Loucy (cell line): Measurements from ENCODE around the gene ISM2.

Experiments used
- H2AFZ ChIP-seq: fragments of 200-600 bp; sonication (generic); 2 replicates; pipeline ENCODE4 v1.6.0; 2016; ENCODE audit warnings: antibody characterized with exemption, mild to moderate bottlenecking, low read length, moderate library complexity
- H3F3A ChIP-seq: fragments of 200-600 bp; 2 replicates; pipeline ENCODE4 v1.6.0; 2016; ENCODE audit warnings: antibody characterized with exemption, low read depth, mild to moderate bottlenecking
- H3K27me3 ChIP-seq: fragments of 200-600 bp; sonication (generic); 2 replicates; pipeline ENCODE4 v1.6.1; 2014; ENCODE audit warnings: low read length, mild to moderate bottlenecking; ENCODE audit not compliant: insufficient read depth, poor library complexity, severe bottlenecking
- H3K36me3 ChIP-seq: fragments of 200-600 bp; sonication (generic); 2 replicates; pipeline ENCODE4 v1.6.1; 2016; ENCODE audit warnings: low read length; ENCODE audit not compliant: insufficient read depth
- H3K4me1 ChIP-seq: fragments of 200-600 bp; sonication (generic); 2 replicates; pipeline ENCODE4 v1.5.1; 2014; ENCODE audit warnings: low read length, mild to moderate bottlenecking; ENCODE audit not compliant: insufficient read depth, poor library complexity, severe bottlenecking
- H3K4me2 ChIP-seq: fragments of 200-600 bp; sonication (generic); 2 replicates; pipeline ENCODE4 v1.6.0; 2014; ENCODE audit warnings: antibody characterized with exemption, low read length, low read depth, mild to moderate bottlenecking; ENCODE audit not compliant: poor library complexity, severe bottlenecking
- H3K4me3 ChIP-seq: fragments of 200-600 bp; sonication (generic); 2 replicates; pipeline ENCODE4 v1.5.1; 2014; ENCODE audit warnings: low read length, mild to moderate bottlenecking, mixed read lengths; ENCODE audit not compliant: poor library complexity, severe bottlenecking
- H3K79me2 ChIP-seq: fragments of 200-600 bp; sonication (generic); 2 replicates; pipeline ENCODE4 v1.6.1; 2014; ENCODE audit warnings: low read length; ENCODE audit not compliant: insufficient read depth
- H3K9ac ChIP-seq: fragments of 200-600 bp; sonication (generic); 2 replicates; pipeline ENCODE4 v1.6.0; 2014; ENCODE audit warnings: mild to moderate bottlenecking, low read depth, low read length, moderate library complexity; ENCODE audit not compliant: poor library complexity, severe bottlenecking
- H3K9me2 ChIP-seq: fragments of 200-600 bp; sonication (generic); replicated peaks from 2 replicates; pipeline ENCODE4 v1.6.1; 2016; ENCODE audit warnings: low read depth, low read length, mixed read lengths
- H3K9me3 ChIP-seq: fragments of 200-600 bp; sonication (generic); 2 replicates; pipeline ENCODE4 v1.6.1; 2014; ENCODE audit warnings: mild to moderate bottlenecking, antibody characterized with exemption, low read length, low read depth; ENCODE audit not compliant: insufficient read depth
- H4K20me1 ChIP-seq: fragments of 200-600 bp; sonication (generic); 2 replicates; pipeline ENCODE4 v1.6.0; 2014; ENCODE audit warnings: antibody characterized with exemption, low read length, mild to moderate bottlenecking; ENCODE audit not compliant: insufficient read depth, poor library complexity, severe bottlenecking
- EZH2phosphoT487 ChIP-seq: fragments of 200-600 bp; IDR thresholded peaks from 2 replicates; pipeline ENCODE4 v1.6.1; 2018; ENCODE audit warnings: antibody characterized with exemption, mild to moderate bottlenecking, moderate library complexity, borderline replicate concordance
- TF ChIP-seq, protein P1 (sequence below): fragments of 200-600 bp; sonication (generic); conservative IDR thresholded peaks from 2 replicates; pipeline ENCODE4 v1.5.1; 2014; ENCODE audit warnings: mild to moderate bottlenecking, antibody characterized with exemption, low read length

ISM2 gene

DNA sequence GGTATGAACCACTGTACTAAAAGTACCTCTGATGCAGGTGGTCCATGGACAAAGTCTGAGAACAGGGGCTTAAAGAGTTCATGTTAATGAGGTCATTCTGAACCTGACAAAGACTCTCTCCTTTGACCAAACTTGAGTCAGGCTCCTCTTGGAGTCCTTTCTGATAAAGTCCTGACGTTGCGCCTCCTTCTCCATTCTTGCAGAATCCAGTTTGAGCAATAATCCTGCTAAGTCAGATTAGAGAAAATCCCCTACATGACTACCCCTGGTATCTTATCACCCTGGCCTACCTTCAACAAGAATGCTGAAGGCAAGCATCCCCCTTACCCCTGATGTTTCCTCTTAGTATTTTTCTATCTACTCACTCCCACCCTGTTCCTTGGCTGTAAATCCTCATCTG lies 46.0 kb upstream of the ISM2 start:
- no peaks in the 10 kb centered on the region for H3K9me3 ChIP-seq
- H3F3A ChIP-seq, result no peaks in the 10 kb centered on the region
- H3K9me2 ChIP-seq, result no peaks in the 10 kb centered on the region
- no peak overlapping the region for H2AFZ ChIP-seq
- H3K4me3 ChIP-seq, result no peak overlapping the region
- no peak overlapping the region for H3K4me2 ChIP-seq
- H3K4me1 ChIP-seq, result no peaks in the 10 kb centered on the region
- peaks cover 28% of the 10 kb centered on the region; the same call in 1 of the 2 replicates for H3K36me3 ChIP-seq
- no peaks in the 10 kb centered on the region for H4K20me1 ChIP-seq
- no peaks in the 10 kb centered on the region for H3K79me2 ChIP-seq
- no peaks in the 10 kb centered on the region for H3K27me3 ChIP-seq
- no peak for TF ChIP-seq EZH2phosphoT487
- TF ChIP-seq, protein P1, sequence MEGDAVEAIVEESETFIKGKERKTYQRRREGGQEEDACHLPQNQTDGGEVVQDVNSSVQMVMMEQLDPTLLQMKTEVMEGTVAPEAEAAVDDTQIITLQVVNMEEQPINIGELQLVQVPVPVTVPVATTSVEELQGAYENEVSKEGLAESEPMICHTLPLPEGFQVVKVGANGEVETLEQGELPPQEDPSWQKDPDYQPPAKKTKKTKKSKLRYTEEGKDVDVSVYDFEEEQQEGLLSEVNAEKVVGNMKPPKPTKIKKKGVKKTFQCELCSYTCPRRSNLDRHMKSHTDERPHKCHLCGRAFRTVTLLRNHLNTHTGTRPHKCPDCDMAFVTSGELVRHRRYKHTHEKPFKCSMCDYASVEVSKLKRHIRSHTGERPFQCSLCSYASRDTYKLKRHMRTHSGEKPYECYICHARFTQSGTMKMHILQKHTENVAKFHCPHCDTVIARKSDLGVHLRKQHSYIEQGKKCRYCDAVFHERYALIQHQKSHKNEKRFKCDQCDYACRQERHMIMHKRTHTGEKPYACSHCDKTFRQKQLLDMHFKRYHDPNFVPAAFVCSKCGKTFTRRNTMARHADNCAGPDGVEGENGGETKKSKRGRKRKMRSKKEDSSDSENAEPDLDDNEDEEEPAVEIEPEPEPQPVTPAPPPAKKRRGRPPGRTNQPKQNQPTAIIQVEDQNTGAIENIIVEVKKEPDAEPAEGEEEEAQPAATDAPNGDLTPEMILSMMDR, result no peak
- no peak overlapping the region for H3K9ac ChIP-seq

DNA sequence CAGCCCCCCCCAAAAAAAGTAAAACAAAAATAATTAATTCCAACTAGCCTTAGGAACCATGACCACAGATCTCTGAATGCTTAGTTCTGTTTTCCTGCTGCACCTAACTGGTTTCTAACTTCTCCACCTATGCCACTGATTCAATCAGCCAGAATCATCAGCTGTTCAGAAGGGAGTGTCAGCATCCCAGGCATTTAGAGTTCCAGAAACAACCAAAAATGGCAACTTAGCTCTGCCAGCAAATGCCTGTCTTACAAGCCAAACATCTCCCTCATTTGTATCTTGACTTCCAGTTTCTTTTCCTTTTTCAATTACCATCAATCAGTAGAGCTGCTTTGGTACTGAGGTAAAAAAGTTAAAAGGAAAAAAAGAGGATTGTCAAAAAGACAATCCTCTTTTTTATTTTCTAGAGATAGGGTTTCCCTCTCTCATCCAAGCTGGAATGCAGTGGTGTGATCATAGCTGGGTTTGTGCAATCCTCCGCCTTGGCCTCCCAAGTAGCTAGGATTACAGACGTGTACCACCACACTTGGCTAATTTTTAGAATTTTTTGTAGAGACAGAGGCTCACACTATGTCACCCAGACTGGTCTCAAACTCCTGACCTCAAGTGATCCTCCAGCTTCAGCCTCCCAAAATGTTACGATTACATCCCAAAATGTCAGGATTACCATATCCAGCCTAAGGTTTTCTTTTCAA lies 45.2 kb upstream of the ISM2 start:
- H3K36me3 ChIP-seq, result peaks cover 20% of the 10 kb centered on the region; the same call in 1 of the 2 replicates
- no peak overlapping the region for H3K4me2 ChIP-seq
- H3K4me3 ChIP-seq, result no peak overlapping the region
- no peaks in the 10 kb centered on the region for H3K4me1 ChIP-seq
- H4K20me1 ChIP-seq, result no peaks in the 10 kb centered on the region
- H3K27me3 ChIP-seq, result no peaks in the 10 kb centered on the region
- no peak overlapping the region for H3K9ac ChIP-seq
- H3K9me2 ChIP-seq, result no peaks in the 10 kb centered on the region
- no peak overlapping the region for H2AFZ ChIP-seq
- H3K9me3 ChIP-seq, result no peaks in the 10 kb centered on the region
- H3F3A ChIP-seq, result no peaks in the 10 kb centered on the region
- TF ChIP-seq, protein P1, result no peak
- TF ChIP-seq EZH2phosphoT487, result no peak
- no peaks in the 10 kb centered on the region for H3K79me2 ChIP-seq

DNA sequence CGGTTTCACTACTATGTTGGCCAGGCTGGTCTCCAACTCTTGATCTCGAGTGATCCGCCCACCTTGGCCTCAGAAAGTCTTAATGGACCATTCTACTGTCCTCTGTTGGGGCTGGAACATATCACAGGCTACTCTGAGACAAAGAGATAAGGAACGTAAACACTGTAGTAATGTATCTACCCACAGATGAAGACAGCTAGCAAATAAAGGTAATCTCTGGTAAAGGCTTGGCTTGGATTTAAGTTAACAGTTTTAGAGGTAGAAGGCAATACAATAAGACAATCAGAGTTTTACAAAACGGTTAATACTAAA lies 44.6 kb upstream of the ISM2 start:
- Histone ChIP-seq H3K9ac (no peak overlapping the region), H3K27me3 (no peaks in the 10 kb centered on the region), H3K4me1 (no peaks in the 10 kb centered on the region), H3K4me2 (no peak overlapping the region), H2AFZ (no peak overlapping the region), H3K9me3 (no peaks in the 10 kb centered on the region), H3K79me2 (no peaks in the 10 kb centered on the region), H3K4me3 (no peak overlapping the region), H4K20me1 (no peaks in the 10 kb centered on the region), H3K36me3 (peaks cover 14% of the 10 kb centered on the region; the same call in 1 of the 2 replicates), H3K9me2 (no peaks in the 10 kb centered on the region), H3F3A (no peaks in the 10 kb centered on the region)
- no peak for TF ChIP-seq EZH2phosphoT487
- TF ChIP-seq, protein P1, result no peak
